GM23338 (cell line): ENCODE data around the gene BMAL1. TPM values are rescaled to one million over a fixed set of nuclear protein-coding genes. Genes with fewer than 3 reads are reported as not detected.

ENCODE experiments used
- ATAC-seq: fragments of 200-7000 bp; cut with Tn5 transposase; 3 replicates; pipeline ENCODE4 v1.9.1; 2020
- DNase-seq: peaks from one replicate; pipeline ENCODE4 v3.0.0-alpha.2; 2015; ENCODE audit warnings: low spot score
- H2AFZ ChIP-seq: fragments of 200-600 bp; sonication (generic); 2 replicates; pipeline ENCODE4 v1.8.0; 2016; ENCODE audit warnings: antibody characterized with exemption, mild to moderate bottlenecking, moderate library complexity
- H3F3A ChIP-seq: fragments of 200-600 bp; sonication (generic); replicated peaks from 2 replicates; pipeline ENCODE4 v1.8.0; 2017; ENCODE audit warnings: antibody characterized with exemption, mixed run types, low read depth
- H3K27ac ChIP-seq: fragments of 200-600 bp; sonication (generic); 2 replicates; pipeline ENCODE4 v1.6.1; 2016; ENCODE audit warnings: low read depth
- H3K27me3 ChIP-seq: fragments of 200-600 bp; sonication (generic); 2 replicates; pipeline ENCODE4 v1.8.0; 2016; ENCODE audit warnings: mild to moderate bottlenecking, mixed run types, moderate library complexity; ENCODE audit not compliant: insufficient read depth
- H3K36me3 ChIP-seq: fragments of 200-600 bp; sonication (generic); 2 replicates; pipeline ENCODE4 v1.8.0; 2016; ENCODE audit warnings: mild to moderate bottlenecking; ENCODE audit not compliant: insufficient read depth
- H3K4me1 ChIP-seq: fragments of 200-600 bp; sonication (generic); 2 replicates; pipeline ENCODE4 v1.8.0; 2016; ENCODE audit warnings: mild to moderate bottlenecking, moderate library complexity; ENCODE audit not compliant: insufficient read depth
- H3K4me2 ChIP-seq: fragments of 200-600 bp; sonication (generic); 2 replicates; pipeline ENCODE4 v1.7.1; 2017; ENCODE audit warnings: mixed run types
- H3K4me3 ChIP-seq: fragments of 200-600 bp; sonication (generic); 2 replicates; pipeline ENCODE4 v1.6.1; 2016; ENCODE audit warnings: mixed run types
- H3K79me2 ChIP-seq: fragments of 200-600 bp; sonication (generic); replicated peaks from 2 replicates; pipeline ENCODE4 v1.8.0; 2017; ENCODE audit warnings: mild to moderate bottlenecking; ENCODE audit not compliant: insufficient read depth
- H3K9me2 ChIP-seq: fragments of 200-600 bp; sonication (generic); 2 replicates; pipeline ENCODE4 v1.8.0; 2017; ENCODE audit not compliant: insufficient read depth
- H4K20me1 ChIP-seq: fragments of 200-600 bp; sonication (generic); replicated peaks from 2 replicates; pipeline ENCODE4 v1.8.0; 2017; ENCODE audit warnings: mild to moderate bottlenecking; ENCODE audit not compliant: insufficient read depth
- H3K27ac Mint-ChIP-seq: 2 replicates; pipeline ENCODE4 v1.8.0; 2020; ENCODE audit warnings: inconsistent platforms, mild to moderate bottlenecking, moderate library complexity, mixed read lengths
- H3K27me3 Mint-ChIP-seq: 3 replicates; pipeline ENCODE4 v1.8.0; 2022; ENCODE audit warnings: low read depth, mild to moderate bottlenecking, moderate library complexity, mixed read lengths, inconsistent platforms; ENCODE audit not compliant: insufficient read depth, poor library complexity
- H3K36me3 Mint-ChIP-seq: 3 replicates; pipeline ENCODE4 v1.8.0; 2021; ENCODE audit warnings: low read depth, mild to moderate bottlenecking, inconsistent platforms, moderate library complexity, mixed read lengths
- H3K4me1 Mint-ChIP-seq: 3 replicates; pipeline ENCODE4 v1.8.0; 2020; ENCODE audit warnings: mild to moderate bottlenecking, inconsistent platforms, mixed read lengths
- H3K4me3 Mint-ChIP-seq: 3 replicates; pipeline ENCODE4 v1.8.0; 2021; ENCODE audit warnings: moderate library complexity, mild to moderate bottlenecking, inconsistent platforms, mixed read lengths
- H3K9me3 Mint-ChIP-seq: 3 replicates; pipeline ENCODE4 v1.8.0; 2020; ENCODE audit warnings: moderate library complexity, mild to moderate bottlenecking, inconsistent platforms, mixed read lengths
- CREB1 ChIP-seq: fragments of 250-450 bp; sonication (Bioruptor Pico); IDR thresholded peaks from 2 replicates; pipeline ENCODE4 v1.5.0; 2020; ENCODE audit warnings: low read depth, mild to moderate bottlenecking, moderate library complexity
- CTCF ChIP-seq, 2 experiments: fragments of 200-600 bp in 1 of 2; sonication (generic) in 1 of 2; conservative IDR thresholded peaks; 2 replicates each; pipeline versions ENCODE4 v1.5.1 to v1.6.1; 2016 to 2017; ENCODE audit warnings: antibody characterized with exemption in 2 of 2, low read depth in 2 of 2, mild to moderate bottlenecking in 2 of 2, moderate library complexity in 1 of 2
- ETS1 ChIP-seq: IDR thresholded peaks from 2 replicates; pipeline ENCODE4 v1.6.1; 2016; ENCODE audit warnings: antibody characterized with exemption
- EZH2 ChIP-seq: fragments of 200-600 bp; sonication (generic); IDR thresholded peaks from one replicate; pipeline ENCODE4 v1.8.0; 2017; ENCODE audit warnings: antibody characterized with exemption, mild to moderate bottlenecking, low read depth; ENCODE audit not compliant: unreplicated experiment
- EZH2phosphoT487 ChIP-seq: fragments of 200-600 bp; sonication (generic); IDR thresholded peaks from one replicate; pipeline ENCODE4 v1.8.1; 2018; ENCODE audit warnings: antibody characterized with exemption; ENCODE audit not compliant: unreplicated experiment
- JUNB ChIP-seq: IDR thresholded peaks from one replicate; pipeline ENCODE4 v1.6.1; 2016; ENCODE audit warnings: antibody characterized with exemption; ENCODE audit not compliant: unreplicated experiment
- NANOG ChIP-seq: IDR thresholded peaks from 2 replicates; pipeline ENCODE4 v1.6.1; 2016; ENCODE audit warnings: antibody characterized with exemption, borderline replicate concordance
- POLR2AphosphoS5 ChIP-seq: IDR thresholded peaks from 2 replicates; pipeline ENCODE4 v1.6.1; 2016; ENCODE audit warnings: antibody characterized with exemption, low read depth
- REST ChIP-seq: IDR thresholded peaks from one replicate; pipeline ENCODE4 v1.6.1; 2018; ENCODE audit warnings: antibody characterized with exemption; ENCODE audit not compliant: unreplicated experiment
- STAT1 ChIP-seq: IDR thresholded peaks from one replicate; pipeline ENCODE4 v1.6.1; 2016; ENCODE audit warnings: antibody characterized with exemption; ENCODE audit not compliant: unreplicated experiment
- ZNF114 ChIP-seq: fragments of 250-450 bp; sonication (Bioruptor Pico); IDR thresholded peaks from 2 replicates; pipeline ENCODE4 v1.5.0; 2020; ENCODE audit warnings: mild to moderate bottlenecking, moderate library complexity
- ZNF331 ChIP-seq: fragments of 250-450 bp; sonication (Bioruptor Pico); IDR thresholded peaks from 2 replicates; pipeline ENCODE4 v1.5.0; 2020; ENCODE audit warnings: low read depth, mild to moderate bottlenecking, moderate library complexity
- ZNF462 ChIP-seq: fragments of 250-450 bp; sonication (Bioruptor Pico); IDR thresholded peaks from 2 replicates; pipeline ENCODE4 v1.5.0; 2020; ENCODE audit warnings: mild to moderate bottlenecking, moderate library complexity
- polyA plus RNA-seq: library from polyadenylated mRNA; unstranded; fragments of >200 nt; fragmentation: Nextera tagmentation; extraction: Ambion mirVana; gene quantifications from 2 replicates; pipeline ENCODE4 v1.2.1, GENCODE V29; 2016
- total RNA-seq: library from RNA; depleted of rRNA; stranded (reverse); fragments of >200 nt; shearing (Covaris generic); gene quantifications from 2 replicates; pipeline ENCODE4 v1.2.3, GENCODE V29; 2014

The BMAL1 gene
- total and polyA plus RNA-seq, 2 experiments from 2014 or later, result 5.1 to 7.2 TPM

- H2AFZ ChIP-seq, result no peak overlapping the region
- H3F3A ChIP-seq, result no peaks in the 10 kb centered on the region
- H3K4me3 ChIP-seq, result no peak overlapping the region
- ATAC-seq (no peak), DNase-seq (no peak)
- no peaks in the 10 kb centered on the region for H3K9me2 ChIP-seq
- H4K20me1 ChIP-seq, result no peaks in the 10 kb centered on the region; the same call in 1 of the 2 replicates
- Mint-ChIP-seq H3K36me3 (no peaks in the 10 kb centered on the region), H3K4me3 (no peak overlapping the region), H3K27ac (no peak overlapping the region), H3K4me1 (peaks cover 27% of the 10 kb centered on the region), H3K9me3 (no peaks in the 10 kb centered on the region), H3K27me3 (peaks cover 5% of the 10 kb centered on the region)
- peaks cover 10% of the 10 kb centered on the region; the same call in 1 of the 2 replicates for H3K4me1 ChIP-seq
- no peak overlapping the region for H3K27ac ChIP-seq
- H3K36me3 ChIP-seq, result no peaks in the 10 kb centered on the region
- no peaks in the 10 kb centered on the region for H3K27me3 ChIP-seq
- TF ChIP-seq REST (no peak), CREB1 (CRISPR knock-in tag) (no peak), ETS1 (no peak), ZNF462 (no peak), JUNB (no peak), CTCF (conservative IDR thresholded peaks at IDR 0.05; ENCODE audit: low read depth in 2 of 2) (no peak), NANOG (no peak), EZH2 (no peak), STAT1 (no peak), ZNF331 (CRISPR knock-in tag) (no peak), ZNF114 (CRISPR knock-in tag) (no peak), EZH2phosphoT487 (no peak), POLR2AphosphoS5 (no peak)
- peaks cover 15% of the 10 kb centered on the region; the same call in 1 of the 2 replicates for H3K79me2 ChIP-seq
- H3K4me2 ChIP-seq, result no peak overlapping the region
Observed at GRCh38 chr11:13286279-13286821, 8.8 kb downstream of the BMAL1 start.
